22Rv1 (cell line): Measurements from ENCODE around the gene LRRC38.

Experiments used
- ZFX ChIP-seq: fragments of 450-650 bp; IDR thresholded peaks from 2 replicates; pipeline ENCODE4 v1.6.1; 2017; ENCODE audit warnings: antibody characterized with exemption, borderline replicate concordance
- TF ChIP-seq, protein P1 (sequence below): fragments of 450-650 bp; IDR thresholded peaks from 2 replicates; pipeline ENCODE4 v1.5.1; 2017; ENCODE audit warnings: mild to moderate bottlenecking

DNA sequence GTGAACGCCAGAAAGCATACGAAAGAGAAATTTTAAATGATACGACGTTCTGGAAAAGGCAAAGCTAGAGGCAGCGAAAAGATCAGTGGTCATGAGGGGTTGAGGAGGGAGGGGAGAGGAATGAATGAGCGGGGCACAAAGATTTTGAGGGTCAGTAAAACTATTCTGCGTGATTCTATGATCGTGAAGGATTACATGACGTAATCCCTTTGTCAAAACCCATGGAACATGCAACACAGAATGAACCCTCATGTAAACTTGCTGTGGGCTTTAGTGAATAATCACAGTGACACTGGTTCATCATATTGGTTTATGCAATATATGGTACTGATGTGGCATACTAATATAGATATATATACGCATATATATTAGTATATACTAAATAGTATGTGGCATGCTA lies 13.0 kb downstream of the LRRC38 start:
- TF ChIP-seq, protein P1, sequence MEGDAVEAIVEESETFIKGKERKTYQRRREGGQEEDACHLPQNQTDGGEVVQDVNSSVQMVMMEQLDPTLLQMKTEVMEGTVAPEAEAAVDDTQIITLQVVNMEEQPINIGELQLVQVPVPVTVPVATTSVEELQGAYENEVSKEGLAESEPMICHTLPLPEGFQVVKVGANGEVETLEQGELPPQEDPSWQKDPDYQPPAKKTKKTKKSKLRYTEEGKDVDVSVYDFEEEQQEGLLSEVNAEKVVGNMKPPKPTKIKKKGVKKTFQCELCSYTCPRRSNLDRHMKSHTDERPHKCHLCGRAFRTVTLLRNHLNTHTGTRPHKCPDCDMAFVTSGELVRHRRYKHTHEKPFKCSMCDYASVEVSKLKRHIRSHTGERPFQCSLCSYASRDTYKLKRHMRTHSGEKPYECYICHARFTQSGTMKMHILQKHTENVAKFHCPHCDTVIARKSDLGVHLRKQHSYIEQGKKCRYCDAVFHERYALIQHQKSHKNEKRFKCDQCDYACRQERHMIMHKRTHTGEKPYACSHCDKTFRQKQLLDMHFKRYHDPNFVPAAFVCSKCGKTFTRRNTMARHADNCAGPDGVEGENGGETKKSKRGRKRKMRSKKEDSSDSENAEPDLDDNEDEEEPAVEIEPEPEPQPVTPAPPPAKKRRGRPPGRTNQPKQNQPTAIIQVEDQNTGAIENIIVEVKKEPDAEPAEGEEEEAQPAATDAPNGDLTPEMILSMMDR: no peak
- TF ChIP-seq ZFX: no peak
